Activated B cell treated with CpG ODN at 0.5 μM for 24 hours (primary cell): ENCODE results near the gene GABBR2. TPM values are rescaled to one million over a fixed set of nuclear protein-coding genes. Genes with fewer than 3 reads are reported as not detected.

Source experiments
- ATAC-seq: fragments of 200-7000 bp; cut with Tn5 transposase; one replicate; pipeline ENCODE4 v1.10.0; 2021; ENCODE audit warnings: low read depth, mild to moderate bottlenecking, moderate library complexity
- CTCF ChIA-PET: fragments of 350-600 bp; sonication (Branson Sonifier 250); formaldehyde crosslinking; loops from one replicate; lab custom pipeline; 2021; ENCODE audit warnings: antibody characterized with exemption; lab: Charles Lee
- POLR2A ChIA-PET: fragments of 350-600 bp; sonication (Branson Sonifier 250); formaldehyde crosslinking; loops from one replicate; lab custom pipeline; 2021; ENCODE audit warnings: antibody characterized with exemption; lab: Charles Lee
- DNase-seq: peaks from one replicate; pipeline ENCODE4 v3.0.0; 2022
- H3K27ac Mint-ChIP-seq: one replicate; pipeline ENCODE4 v1.8.0; 2020; ENCODE audit warnings: mixed read lengths
- H3K27me3 Mint-ChIP-seq: one replicate; pipeline ENCODE4 v1.8.0; 2021; ENCODE audit warnings: mixed read lengths
- H3K36me3 Mint-ChIP-seq: one replicate; pipeline ENCODE4 v1.8.0; 2021; ENCODE audit warnings: low read depth, mixed read lengths
- H3K4me1 Mint-ChIP-seq: one replicate; pipeline ENCODE4 v1.8.0; 2021; ENCODE audit warnings: mixed read lengths
- H3K4me3 Mint-ChIP-seq: one replicate; pipeline ENCODE4 v1.8.0; 2020; ENCODE audit warnings: mild to moderate bottlenecking, mixed read lengths
- H3K9me3 Mint-ChIP-seq: one replicate; pipeline ENCODE4 v1.8.0; 2020; ENCODE audit warnings: mixed read lengths
- CTCF ChIP-seq: fragments of 200-600 bp; IDR thresholded peaks from one replicate; pipeline ENCODE4 v1.8.0; 2022; ENCODE audit warnings: antibody characterized with exemption, mild to moderate bottlenecking
- intact Hi-C: fragments of 100-400 bp; cut with micrococcal nuclease; formaldehyde crosslinking; loops from one replicate; pipeline ENCODE4 v1.15.1; 2024
- total RNA-seq: library from RNA; stranded (reverse); gene quantifications from 2 replicates; pipeline ENCODE4 v1.2.3, GENCODE V29; 2022

GABBR2 gene
- total RNA-seq, 1 donor from 2014 or later = not detected

- Mint-ChIP-seq H3K4me1 (no peaks in the 10 kb centered on the region), H3K4me3 (no peak overlapping the region), H3K36me3 (no peaks in the 10 kb centered on the region), H3K27me3 (peaks cover 19% of the 10 kb centered on the region), H3K27ac (no peak overlapping the region), H3K9me3 (peaks cover 3% of the 10 kb centered on the region)
- POLR2A ChIA-PET = no interaction called here
- TF ChIP-seq CTCF = no peak
- CTCF ChIA-PET = no interaction called here
- intact Hi-C loops = no loop called here
- DNase-seq (no peak), ATAC-seq (no peak)
Measured at GRCh38 chr9:98491231-98491651, 217.5 kb downstream of the GABBR2 start.

- ChIA-PET POLR2A (no interaction called here), CTCF (no interaction called here)
- H3K9me3 Mint-ChIP-seq = peaks cover 3% of the 10 kb centered on the region
- intact Hi-C loops = no loop called here
- H3K27me3 Mint-ChIP-seq = peaks cover 15% of the 10 kb centered on the region
- TF ChIP-seq CTCF = no peak
- DNase-seq = no peak
- no peaks in the 10 kb centered on the region for H3K36me3 Mint-ChIP-seq
- ATAC-seq = no peak
- H3K4me3 Mint-ChIP-seq = no peak overlapping the region
- no peaks in the 10 kb centered on the region for H3K4me1 Mint-ChIP-seq
- no peak overlapping the region for H3K27ac Mint-ChIP-seq
Measured at GRCh38 chr9:98488571-98489312, 220.0 kb downstream of the GABBR2 start.

- Mint-ChIP-seq H3K36me3 (no peaks in the 10 kb centered on the region), H3K27me3 (peaks cover 24% of the 10 kb centered on the region), H3K9me3 (no peaks in the 10 kb centered on the region), H3K4me3 (no peak overlapping the region), H3K4me1 (no peaks in the 10 kb centered on the region), H3K27ac (no peak overlapping the region)
- ATAC-seq (no peak), DNase-seq (no peak)
- ChIA-PET POLR2A (no interaction called here), CTCF (no interaction called here)
- intact Hi-C loops = no loop called here
- no peak for TF ChIP-seq CTCF
Measured at GRCh38 chr9:98485706-98486105, 223.0 kb downstream of the GABBR2 start.

- ChIA-PET POLR2A (no interaction called here), CTCF (no interaction called here)
- H3K27ac Mint-ChIP-seq = no peak overlapping the region
- DNase-seq = no peak
- H3K4me1 Mint-ChIP-seq = no peaks in the 10 kb centered on the region
- intact Hi-C loops = no loop called here
- no peaks in the 10 kb centered on the region for H3K36me3 Mint-ChIP-seq
- H3K27me3 Mint-ChIP-seq = peaks cover 24% of the 10 kb centered on the region
- H3K9me3 Mint-ChIP-seq = no peaks in the 10 kb centered on the region
- no peak for TF ChIP-seq CTCF
- H3K4me3 Mint-ChIP-seq = no peak overlapping the region
- no peak for ATAC-seq
Measured at GRCh38 chr9:98484162-98484561, 224.6 kb downstream of the GABBR2 start.

- DNase-seq (no peak), ATAC-seq (no peak)
- no peak for TF ChIP-seq CTCF
- intact Hi-C loops = no loop called here
- ChIA-PET CTCF (no interaction called here), POLR2A (no interaction called here)
- Mint-ChIP-seq H3K9me3 (no peaks in the 10 kb centered on the region), H3K36me3 (no peaks in the 10 kb centered on the region), H3K27ac (no peak overlapping the region), H3K4me1 (no peaks in the 10 kb centered on the region), H3K27me3 (peaks cover 24% of the 10 kb centered on the region), H3K4me3 (no peak overlapping the region)
Measured at GRCh38 chr9:98482226-98482625, 226.5 kb downstream of the GABBR2 start.
